ENCODE data around the gene SAMD4A.

DNA sequence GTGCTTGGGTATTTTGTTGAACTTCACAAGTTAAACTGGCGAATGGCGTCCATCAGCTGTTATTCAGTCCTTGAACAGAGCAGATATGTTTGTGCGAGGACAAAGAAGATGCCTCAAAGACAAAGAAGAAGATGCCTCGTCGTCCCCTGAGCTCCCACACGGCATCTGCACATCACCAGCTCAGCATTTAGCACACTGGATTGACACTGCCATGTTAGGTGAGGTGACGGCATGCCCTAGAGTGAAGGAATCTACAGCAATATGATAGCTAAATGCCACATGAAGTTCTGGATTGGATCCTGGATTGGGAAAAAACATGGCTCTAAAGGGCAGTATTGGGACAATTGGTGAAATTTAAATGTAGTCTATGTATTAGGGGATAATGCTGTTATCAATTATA is 15.4 kb downstream of the SAMD4A start:
- no peak for TF ChIP-seq POLR2A (IDR thresholded peaks at IDR 0.05)
- TF ChIP-seq, protein P1, sequence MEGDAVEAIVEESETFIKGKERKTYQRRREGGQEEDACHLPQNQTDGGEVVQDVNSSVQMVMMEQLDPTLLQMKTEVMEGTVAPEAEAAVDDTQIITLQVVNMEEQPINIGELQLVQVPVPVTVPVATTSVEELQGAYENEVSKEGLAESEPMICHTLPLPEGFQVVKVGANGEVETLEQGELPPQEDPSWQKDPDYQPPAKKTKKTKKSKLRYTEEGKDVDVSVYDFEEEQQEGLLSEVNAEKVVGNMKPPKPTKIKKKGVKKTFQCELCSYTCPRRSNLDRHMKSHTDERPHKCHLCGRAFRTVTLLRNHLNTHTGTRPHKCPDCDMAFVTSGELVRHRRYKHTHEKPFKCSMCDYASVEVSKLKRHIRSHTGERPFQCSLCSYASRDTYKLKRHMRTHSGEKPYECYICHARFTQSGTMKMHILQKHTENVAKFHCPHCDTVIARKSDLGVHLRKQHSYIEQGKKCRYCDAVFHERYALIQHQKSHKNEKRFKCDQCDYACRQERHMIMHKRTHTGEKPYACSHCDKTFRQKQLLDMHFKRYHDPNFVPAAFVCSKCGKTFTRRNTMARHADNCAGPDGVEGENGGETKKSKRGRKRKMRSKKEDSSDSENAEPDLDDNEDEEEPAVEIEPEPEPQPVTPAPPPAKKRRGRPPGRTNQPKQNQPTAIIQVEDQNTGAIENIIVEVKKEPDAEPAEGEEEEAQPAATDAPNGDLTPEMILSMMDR (IDR thresholded peaks at IDR 0.05), result no peak

Data from lower leg skin (tissue), 3 donors.